ENCODE results near the gene POC1A. TPM values are rescaled to one million over a fixed set of nuclear protein-coding genes. Genes with fewer than 3 reads are reported as not detected.

The POC1A gene
- total and polyA plus RNA-seq, 2 of the 8 experiments (the other 6 are each of a cell fraction or from before 2014, with no cell fraction given), result 35.7 to 39.2 TPM

GRCh38 chr3:52188556-52188955 is 34.3 kb upstream of the POC1A start:
- Histone ChIP-seq H3K36me3 (ENCODE audit: control insufficient read depth in 2 of 4, insufficient read depth in 4 of 4, low read length in 3 of 4) (no peaks in the 10 kb centered on the region), H2BK20ac (ENCODE audit: low read length) (no peak overlapping the region), H2BK5ac (ENCODE audit: low read depth, low read length) (no peak overlapping the region), H3K4me1 (replicated peaks in 1 of 4; ENCODE audit: control insufficient read depth in 3 of 4, insufficient read depth in 4 of 4, low read length in 3 of 4) (peaks cover 0 to 2% (median 0%) of the 10 kb centered on the region in 4 experiments; a peak in 1 of 7 replicates), H3K14ac (ENCODE audit: insufficient read length) (no peak overlapping the region), H4K8ac (ENCODE audit: extremely low read depth, insufficient read depth, low read length) (no peak overlapping the region), H2BK120ac (replicated peaks; ENCODE audit: low read depth, low read length) (no peak overlapping the region), H3K4me3 (ENCODE audit: extremely low read depth in 1 of 4, insufficient read depth in 2 of 4, low read depth in 3 of 4, low read length in 4 of 4) (no peak overlapping the region), H3K9me3 (ENCODE audit: insufficient read depth in 2 of 2, low read depth in 1 of 2, low read length in 1 of 2) (no peaks in the 10 kb centered on the region), H3K27me3 (replicated peaks in 1 of 4; ENCODE audit: control insufficient read depth in 3 of 4, extremely low read depth in 1 of 4, insufficient read depth in 3 of 4, low read length in 3 of 4) (no peaks in the 10 kb centered on the region), H3K4ac (replicated peaks; ENCODE audit: insufficient read length, low read depth, low read length) (no peak overlapping the region), H4K20me1 (replicated peaks in 1 of 2; ENCODE audit: control insufficient read depth in 1 of 2, insufficient read depth in 2 of 2, low read length in 2 of 2) (no peaks in the 10 kb centered on the region), H3K79me1 (ENCODE audit: low read depth, low read length) (no peaks in the 10 kb centered on the region), H3K79me2 (ENCODE audit: control insufficient read depth in 1 of 2, insufficient read depth in 2 of 2, low read length in 2 of 2) (no peaks in the 10 kb centered on the region), H3K9ac (replicated peaks in 1 of 4; ENCODE audit: extremely low read depth in 1 of 4, low read depth in 3 of 4, low read length in 3 of 4) (no peak overlapping the region), H2AFZ (ENCODE audit: low read length) (no peak overlapping the region), H2AK5ac (ENCODE audit: low read depth, low read length) (no peak overlapping the region), H3K23me2 (ENCODE audit: low read depth, low read length) (no peaks in the 10 kb centered on the region; the same call in 1 of the 2 replicates), H4K91ac (replicated peaks; ENCODE audit: insufficient read length, low read length) (no peak overlapping the region), H3K23ac (ENCODE audit: insufficient read length) (no peak overlapping the region), H2BK12ac (ENCODE audit: low read depth, low read length) (no peak overlapping the region), H3K4me2 (ENCODE audit: insufficient read depth in 1 of 2, low read depth in 2 of 2, low read length in 2 of 2) (no peak overlapping the region), H2BK15ac (ENCODE audit: low read length) (no peak overlapping the region), H3K18ac (ENCODE audit: extremely low read depth, low read length) (no peak overlapping the region), H3K56ac (replicated peaks; ENCODE audit: insufficient read length, low read depth, low read length) (no peak overlapping the region), H4K5ac (ENCODE audit: insufficient read length, low read depth, low read length) (no peak overlapping the region), H3K27ac (ENCODE audit: low read depth, low read length) (no peak overlapping the region)
- POLR2A ChIA-PET (ENCODE audit: partially characterized antibody), result interaction anchor here (1.2 to 1.6 kb wide), 2 partner anchors 31 to 197 kb away, joined by 3 to 4 read pairs; no protein-coding TSS in a partner anchor
- WGBS, 2 experiments (ENCODE audit: extremely low coverage in 1 of 2, insufficient coverage in 1 of 2, insufficient read length in 1 of 2, insufficient replicate concordance in 2 of 2, low coverage in 1 of 2, low lambda C conversion rate in 2 of 2, missing lambda C conversion rate in 1 of 2), result 64% methylated on average over 1 of the region's 1 CpG; no CpG with 5 or more reads in 1 of the 2 experiments
- CTCF ChIA-PET (ENCODE audit: partially characterized antibody), result interaction anchor here (0.8 to 2.1 kb wide), 8 partner anchors 8 to 686 kb away, joined by 3 to 4 read pairs (median 3); no protein-coding TSS in a partner anchor
- DNase-seq (ENCODE audit: low read depth in 1 of 2, low spot score in 2 of 2) (no peak), FAIRE-seq (no peak)
- TF ChIP-seq SP4 (IDR thresholded peaks at IDR 0.05; ENCODE audit: low read length) (no peak), POLR2AphosphoS5 (IDR thresholded peaks at IDR 0.05; ENCODE audit: low read depth, low read length) (no peak), SP2 (IDR thresholded peaks at IDR 0.05; ENCODE audit: low read length) (no peak), SAP30 (IDR thresholded peaks at IDR 0.05; ENCODE audit: insufficient read depth, insufficient replicate concordance, low read length) (no peak), EGR1 (IDR thresholded peaks at IDR 0.05; ENCODE audit: borderline replicate concordance, low read depth, low read length) (no peak), E2F6 (IDR thresholded peaks at IDR 0.05) (no peak), GABPA (IDR thresholded peaks at IDR 0.05; ENCODE audit: borderline replicate concordance, insufficient read depth, low read length) (no peak), ATF3 (IDR thresholded peaks at IDR 0.05; ENCODE audit: insufficient read depth, low read depth, low read length) (no peak), CREB1 (IDR thresholded peaks at IDR 0.05) (no peak), SIX5 (IDR thresholded peaks at IDR 0.05; ENCODE audit: low read depth, low read length) (no peak), JUN (IDR thresholded peaks at IDR 0.05; ENCODE audit: low read depth, low read length) (no peak), USF2 (IDR thresholded peaks at IDR 0.05; ENCODE audit: low read length) (no peak)

Data from H1 (cell line).